Ovary (tissue), 3 donors: ENCODE data around the gene RFPL1.

Experiments used
- CTCF ChIP-seq, 3 donors: fragments of 450-650 bp in 2 of 3; fragments of 200-600 bp in 1 of 3; IDR thresholded peaks; one replicate each; pipeline versions ENCODE4 v1.5.1 to v1.8.0; 2016 to 2022; ENCODE audit warnings: antibody characterized with exemption in 3 of 3, mild to moderate bottlenecking in 1 of 3
- EP300 ChIP-seq: sonication (generic); formaldehyde crosslinking; IDR thresholded peaks from one replicate; pipeline ENCODE4 v1.6.1; 2017; ENCODE audit warnings: antibody characterized with exemption
- POLR2A ChIP-seq: fragments of 450-650 bp; IDR thresholded peaks from one replicate; pipeline ENCODE4 v1.6.1; 2017; ENCODE audit warnings: antibody characterized with exemption, mild to moderate bottlenecking, moderate library complexity
- donor health status: DM: no; HTN: no; CAD: no.

- TF ChIP-seq CTCF (IDR thresholded peaks at IDR 0.05) (no peak), POLR2A (no peak), EP300 (no peak)
These were observed 43.0 kb downstream of the RFPL1 start for GRCh38 chr22:29481265-29482000.
